Measurements from ENCODE around the gene HLX.

HLX gene

DNA sequence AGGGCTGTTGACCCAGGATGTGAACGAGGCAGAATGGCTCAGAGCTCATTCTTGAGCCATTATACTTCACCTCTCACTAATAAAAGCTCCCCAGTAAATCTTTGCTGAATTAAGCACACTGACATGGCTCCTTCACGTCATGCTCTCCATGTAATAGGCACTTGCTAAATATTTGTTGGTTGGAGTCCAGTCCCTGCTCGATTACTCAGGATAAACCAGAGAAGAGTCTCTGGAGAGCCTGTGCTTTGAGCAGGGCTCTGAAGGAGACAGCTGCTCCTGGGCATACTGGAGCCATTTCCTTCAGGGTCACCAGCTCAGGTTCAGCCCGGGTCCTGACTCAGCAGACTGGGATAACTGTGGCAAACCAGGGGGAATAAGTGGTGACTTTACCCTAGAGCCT, 46.9 kb downstream of the HLX start:
- DNase-seq, result no peak

DNA sequence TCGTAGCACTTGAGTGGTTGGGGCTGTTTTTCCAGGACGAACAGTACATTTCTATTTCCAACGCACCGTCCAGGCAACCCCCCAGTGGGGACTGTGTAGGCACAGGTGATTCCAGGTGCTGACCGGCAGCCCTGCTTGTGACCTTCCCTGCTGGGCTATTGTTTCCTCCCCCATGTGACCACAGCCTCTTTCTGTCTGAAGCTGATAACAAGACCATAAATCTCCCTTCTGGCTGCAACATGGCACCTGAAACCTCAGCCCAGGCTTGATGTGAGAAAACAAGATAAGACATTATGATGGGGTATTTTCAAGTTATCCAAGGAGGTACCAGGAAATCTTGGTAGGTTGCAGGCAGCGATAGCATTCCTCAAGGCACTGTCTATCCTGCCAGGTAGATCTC, 48.2 kb downstream of the HLX start:
- DNase-seq, result no peak

DNA sequence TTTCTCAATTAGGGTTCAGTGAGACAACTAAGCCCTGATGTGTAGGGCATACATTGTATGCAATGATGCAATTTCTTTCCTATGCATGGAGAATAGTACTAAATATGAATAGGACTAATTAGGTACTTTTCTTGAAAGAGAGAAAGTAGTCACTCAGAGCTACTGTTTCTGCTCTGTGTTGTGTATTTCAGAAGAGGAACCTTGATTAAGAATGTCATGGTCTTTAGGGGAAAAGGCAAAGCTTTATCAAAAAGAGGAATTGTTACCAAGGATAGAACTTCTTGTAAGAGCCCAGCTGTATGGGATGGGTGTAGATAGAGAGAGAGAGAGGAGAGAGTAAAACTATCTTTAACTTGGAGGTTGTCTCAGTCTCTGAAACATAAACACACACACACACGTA, 49.1 kb downstream of the HLX start:
- DNase-seq, result no peak

DNA sequence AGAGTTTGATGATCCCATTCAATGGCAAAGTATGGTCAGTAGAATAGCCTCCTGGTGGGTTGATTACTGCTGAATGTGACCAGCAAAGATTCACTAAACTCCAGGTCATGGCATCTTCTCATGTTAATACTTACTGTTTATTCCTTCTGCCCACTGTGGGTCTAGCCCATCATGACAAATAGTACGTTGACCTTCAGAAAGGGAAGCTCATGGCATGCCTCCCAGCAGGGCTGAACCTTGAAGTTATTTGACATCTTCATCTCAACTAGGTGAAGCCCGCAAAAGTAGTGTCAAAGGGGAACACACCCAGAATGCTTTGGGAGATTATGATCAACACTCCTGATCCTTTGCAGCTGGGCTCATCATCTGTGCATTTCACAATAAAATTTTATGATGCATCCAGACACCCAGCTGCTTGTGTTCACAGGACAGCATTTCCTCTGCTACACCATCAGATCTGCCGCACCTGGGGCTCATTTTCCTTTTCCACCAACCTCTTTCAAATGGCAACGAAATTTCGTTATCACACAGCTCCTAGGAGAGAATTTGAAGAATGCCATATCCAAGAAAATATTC, 49.6 kb downstream of the HLX start:
- no peak for DNase-seq

DNA sequence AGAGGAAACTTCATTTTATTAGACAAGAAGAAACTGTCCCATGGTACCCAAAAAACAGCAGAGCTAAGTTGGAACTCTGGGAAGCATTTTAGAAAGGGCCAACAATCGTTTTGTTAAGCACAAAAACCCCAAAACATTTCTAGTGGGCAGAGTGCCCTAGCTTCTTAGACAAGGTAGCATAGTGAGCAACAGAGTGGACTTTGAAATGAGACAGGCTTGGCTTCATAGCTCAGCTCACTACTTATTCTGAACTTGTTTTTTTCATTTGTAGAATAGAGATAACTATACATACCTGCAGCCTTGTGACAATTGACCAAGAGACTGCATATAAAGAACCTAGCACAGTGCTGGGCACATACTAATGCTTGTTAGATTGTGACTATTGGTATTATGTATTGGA, 50.1 kb downstream of the HLX start:
- no peak for DNase-seq

All from KG1 (cell line).